Activated T-helper 9 cell treated with anti-CD3 and anti-CD28 coated beads, Interleukin-2, amount 50 U/mL, for 16 hours (primary cell): ENCODE data around the gene RBM39.
"Not testable (repeated sequence)": the region's sequence is repeated elsewhere in the genome, so short reads cannot be mapped to it uniquely, and the experiment has no call there.

Experiments used
- DNase-seq: peaks from one replicate; pipeline ENCODE4 v3.0.0-alpha.2; 2020; ENCODE audit warnings: low read depth

RBM39 gene

DNA sequence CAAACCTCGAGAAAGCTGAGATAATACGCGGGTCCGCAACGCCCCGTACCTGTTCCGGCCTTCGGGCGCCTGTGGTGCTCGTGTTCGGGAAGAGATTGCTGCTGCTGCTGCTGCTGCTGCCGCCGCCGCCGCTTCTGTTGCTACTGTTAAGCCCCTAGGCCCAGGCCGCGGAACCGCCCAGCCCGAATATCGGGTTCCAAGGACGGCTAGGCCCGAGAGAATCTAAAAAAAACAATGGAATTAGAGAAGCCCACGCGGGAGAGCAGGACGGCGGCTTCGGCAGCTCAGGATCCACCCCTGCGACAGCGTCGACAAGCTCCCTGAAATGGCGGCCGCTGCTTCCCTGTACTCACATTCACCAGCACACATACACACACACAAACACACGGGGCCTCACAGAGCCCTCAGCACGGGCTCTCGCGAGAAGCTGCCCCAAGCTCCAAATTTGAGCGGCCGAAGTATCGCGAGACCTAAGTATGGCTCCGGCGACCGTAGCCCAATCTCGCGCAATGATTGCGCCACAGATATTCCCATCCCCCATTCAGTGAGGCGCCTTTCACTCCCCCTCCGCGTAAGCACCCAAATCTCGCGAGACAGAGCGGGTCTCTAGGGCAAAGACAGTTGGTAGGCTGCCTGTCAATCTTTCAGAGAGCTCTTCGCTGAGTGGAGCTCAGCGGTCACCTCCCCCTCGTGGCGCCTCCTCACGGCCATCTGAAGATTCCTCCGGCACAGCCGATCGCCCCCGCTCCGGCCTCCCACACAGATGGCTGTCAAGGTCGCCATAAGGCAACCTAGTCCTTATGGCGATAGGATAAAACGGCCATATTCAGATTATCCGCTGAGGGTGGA, at the start of gene RBM39:
Gene RBM39, minus strand, starts transcription at position 369 of the 849 bp plus-strand sequence. CDS start 1,386 bp downstream, outside the sequence.
- DNase-seq, result peak; percentile 96

DNA sequence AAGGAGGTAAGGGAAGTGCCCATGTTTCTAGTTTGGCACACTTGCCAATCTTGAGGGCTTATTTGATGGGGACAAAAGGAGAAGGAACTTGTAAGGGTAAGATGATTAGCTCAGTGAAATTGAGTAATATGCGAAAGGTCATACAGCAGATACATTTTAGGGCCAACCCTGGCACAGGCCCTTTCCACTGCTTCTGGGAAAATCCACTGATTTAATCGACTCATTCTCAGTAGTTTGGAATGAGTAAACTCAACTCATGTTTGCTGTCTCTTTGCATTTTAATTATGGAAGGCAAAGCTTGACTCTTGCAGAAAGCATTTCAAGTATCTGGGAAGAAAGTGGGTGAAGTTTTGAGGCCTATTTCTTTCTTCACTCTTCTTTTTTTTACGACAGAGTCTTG, 49.8 kb upstream of the RBM39 start:
- no peak for DNase-seq

DNA sequence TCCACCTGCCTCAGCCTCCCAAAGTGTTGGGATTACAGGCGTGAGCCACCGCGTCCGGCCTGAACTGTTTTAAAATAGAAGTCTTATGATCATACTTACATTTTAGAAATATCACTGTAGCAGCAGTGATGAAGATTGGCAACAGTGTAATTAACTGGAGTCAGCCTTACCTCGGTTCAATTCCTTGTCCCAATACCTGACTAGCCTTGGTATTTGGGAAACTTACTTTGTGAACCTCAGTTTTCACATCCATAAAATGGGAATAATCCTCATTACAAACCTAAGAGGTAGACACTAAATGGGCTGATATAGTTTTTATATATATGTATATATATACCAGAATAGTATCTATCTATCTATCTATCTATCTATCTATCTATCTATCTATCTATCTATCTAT, 49.0 kb upstream of the RBM39 start:
- DNase-seq, result no peak

DNA sequence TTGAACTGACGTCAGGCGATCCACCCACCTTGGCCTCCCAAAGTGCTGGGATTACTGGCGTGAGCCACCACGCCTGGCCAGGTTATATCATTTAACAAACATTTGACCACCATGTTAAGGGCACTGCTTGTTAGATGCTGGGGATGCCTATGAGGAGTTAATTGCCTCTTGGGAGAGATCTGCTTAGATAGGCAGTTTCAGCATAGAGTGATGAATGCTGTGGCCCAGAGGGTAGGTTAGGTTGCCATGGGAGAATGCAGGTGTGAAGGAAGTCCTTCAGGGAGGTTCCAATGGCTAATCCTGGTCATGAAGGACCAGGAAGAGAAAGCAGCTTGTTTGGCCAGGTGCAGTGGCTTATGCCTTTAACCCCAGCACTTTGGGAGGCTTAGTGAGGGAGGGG, 46.7 kb upstream of the RBM39 start:
- no peak for DNase-seq

DNA sequence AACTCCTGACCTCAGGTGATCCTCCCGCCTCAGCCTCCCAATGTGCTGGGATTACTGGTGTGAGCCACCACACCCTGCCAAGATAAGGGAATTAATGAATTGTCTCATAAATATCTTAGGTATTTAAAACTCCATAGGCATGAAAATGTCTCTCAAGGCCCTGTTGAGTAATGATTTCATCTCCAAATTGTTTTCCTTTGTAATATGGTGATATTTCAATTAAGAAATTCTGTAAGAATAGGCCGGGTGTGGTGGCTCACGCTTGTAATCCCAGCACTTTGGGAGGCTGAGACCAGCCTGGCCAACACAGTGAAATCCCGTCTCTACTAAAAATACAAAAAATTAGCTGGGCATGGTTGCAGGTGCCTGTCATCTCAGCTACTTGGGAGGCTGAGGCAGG, 43.5 kb upstream of the RBM39 start:
- DNase-seq, result not testable (repeated sequence)

DNA sequence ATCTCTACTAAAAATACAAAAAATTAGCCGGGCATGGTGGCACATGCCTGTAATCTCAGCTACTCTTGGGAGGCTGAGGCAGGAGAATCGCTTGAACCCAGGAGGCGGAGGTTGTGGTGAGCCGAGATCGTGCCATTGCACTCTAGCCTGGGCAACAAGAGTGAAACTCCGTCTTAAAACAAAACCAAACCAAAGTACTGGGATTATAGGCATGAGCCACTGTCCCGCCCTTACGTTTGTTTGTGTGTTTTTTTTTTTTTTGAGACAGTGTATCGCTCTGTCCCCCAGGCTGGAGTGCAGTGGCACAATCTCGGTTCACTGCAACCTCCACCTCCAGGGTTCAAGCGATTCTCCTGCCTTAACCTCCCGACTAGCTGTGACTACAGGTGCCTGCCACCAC, 41.8 kb upstream of the RBM39 start:
- not testable (repeated sequence) for DNase-seq

DNA sequence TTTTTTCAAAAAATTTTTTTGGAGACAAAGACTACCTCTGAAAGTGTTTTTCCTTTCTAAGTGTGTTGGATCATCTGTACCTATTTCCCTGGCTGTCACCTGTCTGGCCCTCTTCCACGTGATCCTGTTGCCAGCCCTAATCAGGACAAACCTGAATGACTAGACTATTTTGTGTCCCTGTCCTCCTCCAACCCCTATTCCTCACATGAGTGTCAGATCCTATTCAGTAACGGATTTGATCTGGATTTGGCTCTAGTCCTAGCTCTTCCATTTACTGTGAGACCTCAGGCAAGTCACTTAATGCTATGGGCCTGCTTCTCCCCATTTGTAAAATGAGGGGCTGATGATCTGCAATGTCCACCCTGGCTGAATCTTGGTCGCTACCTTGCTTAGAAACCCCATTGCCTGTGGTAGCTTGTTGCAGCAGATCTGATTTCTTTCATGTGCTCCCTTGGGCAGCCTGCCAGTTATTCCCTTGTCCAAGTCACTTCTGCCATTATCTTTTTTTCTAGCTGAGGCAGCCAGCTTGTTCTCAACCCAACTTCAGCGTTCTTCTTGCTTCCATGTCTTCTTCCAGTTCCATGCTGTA, 34.5 kb upstream of the RBM39 start:
- DNase-seq, result no peak

DNA sequence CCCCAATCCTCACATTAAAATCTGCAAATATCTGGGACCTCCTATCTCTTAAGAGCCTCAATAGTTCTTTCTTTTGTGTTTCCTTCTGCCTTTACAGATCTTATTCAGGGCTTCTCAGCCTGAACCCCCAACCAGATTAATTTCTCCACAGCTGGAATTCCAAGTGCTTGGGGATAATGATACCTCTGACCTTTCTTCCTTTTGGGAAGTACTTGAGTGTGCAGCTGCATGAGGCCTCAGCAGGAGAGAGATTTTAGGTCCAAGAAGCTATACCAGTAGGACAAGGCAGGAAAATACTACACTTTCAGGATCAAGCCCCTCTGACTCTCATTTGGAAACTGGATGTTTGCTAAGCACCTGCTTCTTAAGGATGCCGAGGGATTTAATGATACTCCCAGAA, 32.3 kb upstream of the RBM39 start:
- DNase-seq, result no peak

DNA sequence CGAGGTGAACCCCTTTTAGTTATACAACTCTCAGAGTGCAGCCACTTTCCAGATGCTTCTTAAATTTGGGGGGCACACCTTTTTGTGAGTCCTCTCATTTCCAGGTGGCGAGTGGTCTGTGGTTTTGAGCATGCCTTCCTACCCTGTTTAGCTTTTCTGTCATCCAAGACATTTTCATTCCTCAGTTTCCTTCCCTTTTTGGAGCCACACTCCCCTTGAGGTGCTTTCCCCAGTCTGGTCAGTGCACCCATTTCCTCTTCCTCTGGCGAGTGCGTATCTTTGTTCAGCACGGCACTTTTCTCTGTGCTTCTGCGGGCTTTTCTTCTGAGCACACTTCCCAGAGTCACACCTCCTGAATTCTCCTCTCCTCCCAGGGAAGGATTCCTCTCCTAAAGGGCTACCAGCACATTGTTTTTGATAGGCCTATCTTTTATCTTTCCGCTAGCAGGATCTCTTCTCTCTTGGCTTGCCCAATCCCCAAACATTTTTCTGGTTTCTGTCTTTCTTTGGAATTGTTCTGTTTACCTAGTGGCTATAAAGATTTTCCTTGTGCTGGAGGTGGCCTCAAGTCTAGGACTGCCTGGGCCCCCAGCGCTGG, 31.2 kb upstream of the RBM39 start:
- DNase-seq, result peak; percentile 15

DNA sequence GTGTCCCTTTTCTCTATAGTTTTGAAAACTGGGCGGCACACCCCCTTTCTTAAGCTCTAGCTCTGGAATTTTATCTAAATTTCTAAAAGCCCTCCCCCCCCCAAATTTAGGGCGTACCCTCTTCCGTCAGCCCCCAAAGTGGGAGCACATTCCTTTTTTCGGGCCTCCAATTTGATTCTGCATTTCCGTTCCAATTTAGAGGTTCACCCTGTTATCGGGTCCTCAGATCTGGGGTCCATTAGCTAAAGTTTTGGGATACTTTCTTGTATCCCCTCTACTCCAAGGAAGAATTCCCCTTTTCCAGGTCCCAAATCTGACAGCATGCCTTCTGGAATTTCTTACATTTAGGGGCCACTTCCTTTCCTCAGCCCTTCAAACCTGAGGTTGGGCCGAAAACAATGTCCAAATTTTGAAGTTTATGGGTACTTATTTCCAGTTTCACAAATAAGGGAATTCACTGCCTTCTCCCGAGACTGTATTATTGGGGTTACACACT, 30.6 kb upstream of the RBM39 start:
- DNase-seq, result no peak

DNA sequence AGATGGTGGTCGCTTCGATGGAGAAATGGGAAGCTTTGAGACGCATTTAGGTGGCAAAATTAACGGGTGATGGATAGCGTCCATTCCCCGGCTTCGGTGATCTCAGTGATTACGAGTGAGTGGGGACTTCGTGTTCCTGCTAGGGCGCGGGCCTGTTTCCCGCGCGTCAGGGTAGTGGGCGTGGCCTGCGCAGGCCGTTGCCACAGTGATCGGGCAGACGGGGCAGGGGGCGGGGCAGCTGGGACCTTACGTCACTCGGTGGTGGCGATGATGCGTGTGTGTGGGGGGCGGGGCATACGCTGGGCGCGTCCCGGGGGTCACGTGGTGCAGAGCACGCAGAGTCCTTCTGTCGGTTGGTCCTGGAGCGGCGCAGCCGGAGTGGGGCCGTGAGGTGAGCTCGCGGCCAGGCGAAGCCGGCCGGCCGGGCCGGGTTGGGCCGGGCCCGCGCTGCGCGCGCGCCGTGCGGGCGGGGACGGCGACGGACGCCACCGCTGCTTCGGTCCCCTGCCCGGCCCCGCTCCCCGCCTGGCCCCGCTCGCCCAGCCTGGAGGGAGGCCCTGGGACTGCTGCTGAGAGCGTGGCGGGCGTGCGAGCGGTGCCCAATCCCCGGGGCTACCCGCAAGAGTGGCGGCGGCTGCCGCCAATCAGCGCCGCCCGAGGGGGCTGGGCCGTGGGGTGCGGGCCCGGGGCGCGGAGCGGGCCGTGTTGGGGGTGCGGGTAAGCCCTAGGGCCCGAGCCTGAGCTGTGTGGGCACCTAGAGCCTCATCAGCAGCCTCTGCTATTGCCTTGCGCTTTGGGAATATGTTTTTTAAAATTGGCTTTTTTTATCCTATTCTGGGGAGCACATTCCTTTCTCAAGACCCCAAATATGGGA, 29.9 kb upstream of the RBM39 start, which contains the start of gene PHF20:
Gene PHF20, plus strand, starts transcription at position 327 of the 874 bp plus-strand sequence. CDS start 29,508 bp downstream, outside the sequence.
- peak; percentile 100 for DNase-seq

DNA sequence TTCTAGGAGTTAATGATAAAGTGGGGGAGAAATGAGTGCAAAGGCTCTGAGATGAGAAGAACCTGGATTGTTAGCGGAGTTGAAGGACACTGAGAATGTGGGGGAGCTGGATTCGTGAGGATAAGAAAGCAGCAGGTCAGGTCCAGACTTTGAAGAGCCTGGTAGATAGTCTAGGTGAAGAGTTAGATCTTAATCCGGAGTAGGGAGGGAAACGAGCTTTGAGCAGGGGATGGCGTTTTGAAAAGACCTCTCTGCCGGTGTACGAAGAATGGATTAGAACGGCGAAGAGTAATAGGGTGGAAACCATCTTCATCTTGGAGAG, 29.3 kb upstream of the RBM39 start:
- no peak for DNase-seq

DNA sequence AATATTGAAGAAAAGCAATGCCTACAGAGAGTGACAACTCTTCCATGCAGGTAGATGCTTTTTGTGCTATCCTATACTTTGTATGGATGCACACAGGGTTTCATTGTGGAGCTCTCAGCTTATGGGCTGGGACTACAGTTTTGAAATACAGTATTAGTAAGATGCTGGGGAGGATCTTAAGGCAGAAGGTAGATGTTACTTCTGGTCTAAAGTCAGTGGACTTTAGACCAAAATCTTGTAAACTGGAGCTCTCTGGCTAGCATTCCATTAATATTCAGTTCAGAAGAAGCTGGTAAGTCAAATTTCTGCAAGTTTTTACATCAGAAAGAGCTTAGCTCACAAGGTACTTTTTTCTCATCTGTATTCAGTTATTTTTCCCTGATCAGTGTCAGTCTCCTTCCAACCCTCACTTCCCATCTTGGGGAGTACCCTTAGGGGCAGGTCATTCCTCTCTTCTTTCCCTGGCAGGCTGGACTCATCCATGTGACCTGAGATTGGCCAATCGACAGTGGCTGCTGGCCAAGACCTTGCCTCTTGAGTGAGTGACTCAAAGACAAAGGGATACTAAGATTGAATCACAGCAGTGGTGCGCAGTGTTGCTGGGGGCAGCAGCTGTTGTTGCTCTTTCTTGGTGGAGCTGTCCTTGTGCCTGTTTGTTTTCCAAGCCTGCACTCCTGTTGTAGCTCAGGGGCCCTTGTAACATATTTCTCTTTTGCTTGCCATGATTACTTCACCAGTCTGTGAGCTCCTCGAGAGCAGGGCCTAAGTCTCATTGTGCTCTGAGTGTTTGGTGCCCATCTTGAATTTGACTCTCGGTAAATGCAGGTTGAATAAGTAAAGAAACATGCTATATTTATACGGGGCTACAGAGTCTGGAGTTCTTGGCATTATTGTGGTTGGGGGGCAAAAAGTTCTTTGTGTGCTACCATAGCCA, 26.9 kb upstream of the RBM39 start:
- DNase-seq, result peak; percentile 6

DNA sequence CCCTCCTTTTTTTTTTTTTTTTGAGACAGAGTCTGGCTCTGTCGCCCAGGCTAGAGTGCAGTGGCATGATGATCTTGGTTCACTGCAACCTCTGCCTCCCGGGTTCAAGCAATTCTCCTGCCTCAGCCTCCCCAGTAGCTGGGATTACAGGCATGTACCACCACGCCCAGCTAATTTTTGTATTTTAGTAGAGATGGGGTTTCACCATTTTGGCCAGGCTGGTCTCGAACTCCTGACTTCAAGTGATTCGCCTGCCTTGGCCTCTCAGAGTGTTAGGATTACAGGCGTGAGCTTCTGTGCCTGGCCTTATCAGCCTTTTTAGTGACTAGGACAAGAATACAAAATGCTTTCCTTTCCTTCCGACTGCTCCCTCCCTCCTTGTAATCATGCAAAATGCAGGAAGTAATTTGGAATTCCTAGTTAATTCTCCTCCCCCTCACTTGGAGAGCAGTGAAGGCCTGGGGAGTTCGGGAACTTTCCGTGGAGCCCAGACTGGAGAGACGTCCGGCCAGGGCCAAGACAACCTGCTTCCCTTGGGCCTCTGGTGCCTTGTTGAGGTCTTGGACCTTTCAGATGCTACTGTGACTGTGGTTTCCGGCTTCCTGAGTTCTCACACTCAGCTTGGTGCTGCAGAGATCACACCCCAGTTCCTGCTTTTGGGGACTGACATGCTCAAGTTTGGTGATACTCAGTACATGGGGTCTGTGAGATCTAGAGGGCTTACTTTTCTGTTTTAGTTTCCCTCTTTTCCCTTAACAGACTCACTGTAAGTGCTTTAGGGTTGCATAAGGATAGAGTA, 25.8 kb upstream of the RBM39 start:
- DNase-seq, result peak; percentile 38

DNA sequence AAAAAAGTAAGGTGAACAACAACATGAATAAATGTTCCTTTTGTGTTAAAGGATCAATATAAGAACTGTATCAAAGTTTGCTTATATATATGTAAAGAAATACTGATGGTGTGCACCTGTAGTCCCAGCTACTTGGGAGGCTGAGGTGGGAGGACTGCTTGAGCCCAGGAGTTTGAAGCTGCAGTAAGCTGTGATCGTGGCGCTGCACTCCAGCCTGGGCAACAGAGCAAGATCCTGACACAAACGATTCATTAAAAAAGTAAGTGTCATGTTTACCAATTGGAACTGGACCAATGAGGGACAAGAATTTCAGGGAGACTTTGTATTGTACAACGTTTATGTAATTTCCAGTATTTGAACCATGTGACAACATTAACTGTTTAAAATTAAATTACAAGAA, 24.8 kb upstream of the RBM39 start:
- DNase-seq, result no peak

DNA sequence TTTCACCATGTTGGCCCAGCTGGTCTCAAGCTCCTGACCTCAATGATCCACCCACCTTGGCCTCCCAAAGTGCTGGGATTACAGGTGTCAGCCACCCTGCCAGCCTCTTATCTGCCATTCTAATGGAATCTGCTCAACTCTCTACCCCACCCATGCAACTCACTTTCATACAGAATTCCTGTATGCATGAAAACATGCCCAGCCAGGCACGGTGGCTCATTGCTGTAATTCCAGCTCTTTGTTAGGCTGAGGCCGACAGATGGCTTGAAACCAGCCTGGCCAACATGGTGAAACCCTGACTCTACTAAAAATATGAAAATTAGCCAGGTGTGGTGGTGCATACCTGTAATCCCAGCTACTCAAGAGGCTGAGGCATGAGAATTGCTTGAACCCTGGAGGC, 22.9 kb upstream of the RBM39 start:
- DNase-seq, result not testable (repeated sequence)

DNA sequence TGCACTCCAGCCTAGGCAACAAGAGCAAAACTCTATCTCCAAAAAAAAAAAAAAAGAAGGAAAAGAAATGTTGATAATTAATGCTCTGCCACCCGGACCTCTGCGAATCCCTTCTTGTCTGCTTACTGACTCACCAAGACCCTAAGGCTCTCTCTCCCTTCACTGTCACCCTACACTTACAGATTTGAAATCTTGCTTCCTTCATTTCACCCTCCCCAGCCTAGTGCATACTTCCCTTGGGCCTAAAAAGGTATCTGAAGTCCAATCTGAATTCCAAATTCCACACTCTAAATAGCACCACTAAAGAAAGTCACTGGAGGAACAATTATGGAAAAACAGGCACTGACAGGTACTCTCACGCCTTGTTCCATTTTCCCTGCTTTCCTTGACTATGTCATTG, 20.4 kb upstream of the RBM39 start:
- DNase-seq, result no peak

DNA sequence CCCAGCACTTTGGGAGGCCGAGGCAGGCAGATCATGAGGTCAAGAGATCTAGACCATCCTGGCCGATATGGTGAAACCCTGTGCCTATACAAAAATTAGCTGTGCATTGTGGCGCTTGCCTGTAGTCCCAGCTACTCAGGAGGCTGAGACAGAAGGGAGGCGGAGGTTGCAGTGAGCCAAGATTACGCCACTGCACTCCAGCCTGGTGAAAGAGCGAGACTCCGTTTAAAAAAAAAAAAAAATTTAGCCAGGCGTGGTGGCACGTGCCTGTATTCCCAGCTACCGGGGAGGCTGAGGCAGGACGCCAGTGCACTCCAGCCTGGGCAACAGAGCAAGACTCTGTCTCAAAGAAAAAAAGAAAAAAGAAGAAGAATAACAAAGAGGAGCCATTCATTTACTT, 19.5 kb upstream of the RBM39 start:
- DNase-seq, result not testable (repeated sequence)

DNA sequence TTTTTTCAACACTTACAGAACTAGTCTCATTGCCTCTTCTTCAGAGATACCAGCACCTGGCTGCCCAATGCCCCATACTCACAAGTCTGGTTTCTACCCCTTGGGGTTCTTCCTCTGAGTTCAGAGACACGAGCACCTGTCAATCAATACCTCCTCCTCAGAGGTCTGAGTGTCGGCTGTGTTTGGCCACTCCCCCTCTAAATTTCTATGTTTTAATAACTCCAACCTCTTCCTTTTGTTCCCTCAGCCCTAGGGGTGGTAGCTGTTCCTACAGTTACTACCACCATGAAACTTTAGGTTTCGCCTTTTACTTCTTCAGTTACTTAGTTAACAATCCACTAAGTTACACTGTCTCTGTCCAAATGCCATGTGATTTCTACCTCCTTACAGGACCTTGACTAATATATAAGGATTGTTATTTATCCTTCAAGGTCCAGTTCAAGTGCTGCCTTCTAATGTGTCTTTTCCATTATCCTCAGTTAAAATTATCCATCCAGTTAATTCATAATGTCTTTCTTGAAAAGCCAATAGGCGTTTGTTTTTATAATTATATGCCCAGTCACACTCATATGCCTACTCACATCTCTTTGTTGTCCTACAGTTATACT, 15.1 kb upstream of the RBM39 start:
- DNase-seq, result no peak

DNA sequence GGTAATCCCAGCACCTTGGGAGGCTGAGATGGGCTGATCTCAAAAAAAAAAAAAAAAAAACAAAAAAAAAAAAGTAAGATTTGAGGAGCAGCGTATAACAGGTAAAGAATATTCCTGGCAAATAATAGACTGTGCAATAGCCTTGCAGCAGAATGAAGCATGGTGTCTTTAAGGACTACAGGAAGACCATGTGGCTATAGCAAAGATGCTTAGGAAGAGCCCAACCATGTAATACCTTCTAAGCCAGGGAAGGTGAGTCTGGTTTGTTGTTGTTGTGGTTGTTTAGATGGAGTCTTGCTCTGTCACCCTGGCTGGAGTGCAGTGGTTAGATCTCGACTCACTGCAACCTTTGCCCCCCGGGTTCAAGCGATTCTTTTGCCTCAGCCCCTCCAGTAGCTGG, 14.3 kb upstream of the RBM39 start:
- DNase-seq, result no peak
